Pulmonary artery endothelial cell (primary cell): ENCODE data around the gene E2F8. TPM values are rescaled to one million over a fixed set of nuclear protein-coding genes. Genes with fewer than 3 reads are reported as not detected.
A peak's percentile ranks its signal among the peaks of the same experiment; 100 is the strongest.

Experiments used
- DNase-seq: peaks from one replicate; pipeline ENCODE4 v3.0.0-alpha.2; 2011; ENCODE audit warnings: low read depth, low spot score
- total RNA-seq: library from RNA; depleted of rRNA; stranded (reverse); fragments of >200 nt; gene quantifications from 2 replicates; pipeline ENCODE4 v1.2.3, GENCODE V29; 2014

The E2F8 gene
- total RNA-seq, 1 donor from 2014 or later: 2.5 TPM

DNA sequence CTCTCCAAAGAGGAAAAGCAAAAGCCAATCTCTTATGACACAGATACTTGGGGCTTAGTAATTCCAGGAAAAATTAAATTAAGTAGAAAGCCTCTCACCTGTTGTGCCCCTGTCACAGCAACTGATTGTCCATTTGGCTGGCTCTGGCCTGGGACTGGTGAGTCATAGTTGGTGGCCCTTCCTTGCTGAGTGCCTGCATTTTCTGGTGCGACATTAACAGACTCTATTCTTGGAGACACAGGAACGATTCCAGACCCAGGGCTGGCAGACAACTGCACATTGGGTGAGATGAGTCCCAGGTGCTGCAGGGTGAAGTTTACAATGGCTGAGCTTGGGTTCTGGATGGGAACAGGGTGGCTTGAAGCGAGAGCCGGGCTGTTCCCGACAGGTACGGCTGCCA, 15.6 kb downstream of the E2F8 start:
- DNase-seq: no peak

GRCh38 chr11:19220903-19221724, 19.6 kb downstream of the E2F8 start:
- DNase-seq: peak; percentile 47

GRCh38 chr11:19218786-19219460, 21.8 kb downstream of the E2F8 start:
- DNase-seq: no peak

- no peak for DNase-seq
Observed at GRCh38 chr11:19218216-19218615, 22.5 kb downstream of the E2F8 start.

DNA sequence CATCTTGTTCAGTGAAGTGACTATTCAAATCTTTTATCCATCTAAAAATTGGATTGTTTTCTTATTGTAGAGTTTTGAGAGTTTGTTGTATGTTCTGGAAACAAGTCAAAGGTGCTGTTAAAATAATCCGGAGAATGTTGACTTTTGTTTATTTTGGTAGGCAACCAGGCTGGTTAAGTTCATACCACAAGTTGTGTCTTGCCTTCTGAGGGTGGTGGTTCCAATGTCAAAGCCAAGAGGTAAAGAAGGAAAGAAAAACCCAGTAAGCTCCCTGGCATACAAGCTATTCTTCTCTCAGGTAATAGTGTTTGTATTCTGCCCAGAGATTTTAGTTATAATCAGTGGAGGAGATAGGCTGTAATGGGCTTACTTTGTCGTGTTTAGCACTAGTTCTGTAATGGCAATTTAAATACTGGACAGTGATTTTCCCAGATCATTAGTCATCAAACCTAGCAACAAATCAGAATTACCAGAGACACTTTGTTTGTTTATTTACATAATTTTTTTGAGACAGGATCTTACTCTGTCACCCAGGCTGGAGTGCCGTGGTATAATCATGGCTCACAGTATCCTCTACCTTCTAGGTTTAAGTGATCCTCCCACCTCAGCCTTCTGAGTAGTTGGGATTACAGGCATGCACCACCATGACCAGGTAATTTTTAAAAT, 23.9 kb downstream of the E2F8 start:
- no peak for DNase-seq

GRCh38 chr11:19216021-19216420, 24.7 kb downstream of the E2F8 start:
- no peak for DNase-seq

- DNase-seq: no peak
Observed at GRCh38 chr11:19209617-19210370, 31.0 kb downstream of the E2F8 start.

DNA sequence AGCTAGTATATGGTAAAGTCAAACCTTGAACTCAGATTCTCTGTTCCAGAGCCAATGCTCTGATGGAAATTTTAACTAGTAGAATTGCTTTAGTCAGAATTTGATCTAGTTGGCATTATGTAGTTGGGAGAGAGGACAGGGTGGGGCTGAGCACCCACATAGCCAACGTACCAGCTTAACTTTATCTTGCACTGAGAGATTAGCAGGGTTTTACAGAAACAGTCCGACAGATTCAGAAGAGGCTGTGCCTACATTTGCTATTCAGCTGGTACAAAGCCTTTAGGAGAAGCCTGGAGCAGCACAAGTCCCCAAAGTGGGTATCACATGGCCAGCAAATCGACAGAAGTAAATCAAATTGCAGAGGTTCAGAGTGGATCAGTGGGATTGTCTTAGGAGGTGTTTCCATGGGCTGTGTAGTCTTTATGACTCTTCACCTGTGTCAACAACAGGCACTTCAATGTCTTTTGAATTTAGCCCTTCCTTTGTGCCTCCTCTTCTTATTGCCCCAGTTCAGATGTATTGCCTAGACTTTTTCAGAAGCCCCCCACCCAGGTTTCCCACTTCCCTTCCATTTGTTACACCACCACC, 31.7 kb downstream of the E2F8 start:
- no peak for DNase-seq

GRCh38 chr11:19208181-19208580, 32.6 kb downstream of the E2F8 start:
- no peak for DNase-seq

GRCh38 chr11:19204836-19205235, 35.9 kb downstream of the E2F8 start:
- DNase-seq: no peak

GRCh38 chr11:19201737-19202605, 38.8 kb downstream of the E2F8 start, which contains the start of gene CSRP3:
TSS of gene CSRP3 (minus strand) at chr11:19201983. CDS start at chr11:19192448, 9,535 bp downstream.
- no peak for DNase-seq

GRCh38 chr11:19200410-19201201, 40.1 kb downstream of the E2F8 start:
- peak; percentile 22 for DNase-seq

- peak; percentile 69 for DNase-seq
Observed at GRCh38 chr11:19199771-19200170, 41.0 kb downstream of the E2F8 start.

- no peak for DNase-seq
Observed at GRCh38 chr11:19199048-19199447, 41.7 kb downstream of the E2F8 start.

DNA sequence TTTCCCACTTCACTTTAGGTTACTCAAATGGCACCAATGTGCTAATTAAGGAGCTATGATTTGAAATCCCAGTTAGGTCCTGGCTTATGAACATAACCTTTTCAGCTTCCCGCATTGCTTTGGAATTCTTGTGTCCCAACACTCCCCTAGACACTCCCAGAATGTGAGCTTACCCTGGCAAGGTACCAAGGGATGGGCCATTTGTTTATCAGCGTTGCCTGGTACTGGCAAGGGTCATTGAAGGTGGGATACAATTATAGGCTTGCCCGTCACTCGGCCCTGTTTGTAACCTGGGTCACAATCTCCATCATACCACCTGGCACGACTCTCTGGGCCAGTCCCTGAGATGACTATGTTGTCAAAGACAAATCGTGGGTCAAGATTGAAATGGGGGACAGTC, 44.3 kb downstream of the E2F8 start:
- no peak for DNase-seq

DNA sequence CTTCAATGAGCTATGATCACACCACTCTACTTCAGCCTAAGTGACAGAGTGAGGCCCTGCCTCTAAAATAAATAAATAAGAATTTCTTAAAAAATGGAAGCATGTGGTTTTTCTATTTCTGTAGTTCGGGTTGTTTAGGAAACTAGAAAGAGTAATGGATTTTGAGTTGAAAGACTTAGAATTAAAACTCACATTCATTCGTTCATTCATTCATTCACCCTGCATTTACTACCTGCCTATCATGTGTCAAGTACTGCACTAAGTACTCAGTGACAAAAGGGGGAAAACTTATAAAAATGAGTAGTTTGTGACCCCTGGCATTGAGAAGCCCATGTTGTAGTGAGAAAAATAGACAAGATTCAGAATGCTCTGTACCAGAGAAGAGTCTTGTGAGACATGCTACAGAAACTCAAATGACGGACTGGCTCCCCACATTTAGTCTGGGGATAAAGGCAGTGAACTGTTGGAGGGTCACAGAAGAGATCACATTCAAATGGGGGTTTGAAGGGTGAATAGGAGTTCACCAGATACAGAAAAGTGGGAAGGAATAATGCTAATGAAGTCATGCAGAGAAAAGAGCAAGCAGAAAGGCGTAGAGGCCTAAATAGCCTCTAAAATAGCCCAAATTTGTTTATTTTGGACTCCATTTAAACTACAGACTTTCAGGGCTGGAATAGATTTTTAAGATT, 46.0 kb downstream of the E2F8 start:
- no peak for DNase-seq

GRCh38 chr11:19193916-19194315, 46.8 kb downstream of the E2F8 start:
- DNase-seq: no peak

DNA sequence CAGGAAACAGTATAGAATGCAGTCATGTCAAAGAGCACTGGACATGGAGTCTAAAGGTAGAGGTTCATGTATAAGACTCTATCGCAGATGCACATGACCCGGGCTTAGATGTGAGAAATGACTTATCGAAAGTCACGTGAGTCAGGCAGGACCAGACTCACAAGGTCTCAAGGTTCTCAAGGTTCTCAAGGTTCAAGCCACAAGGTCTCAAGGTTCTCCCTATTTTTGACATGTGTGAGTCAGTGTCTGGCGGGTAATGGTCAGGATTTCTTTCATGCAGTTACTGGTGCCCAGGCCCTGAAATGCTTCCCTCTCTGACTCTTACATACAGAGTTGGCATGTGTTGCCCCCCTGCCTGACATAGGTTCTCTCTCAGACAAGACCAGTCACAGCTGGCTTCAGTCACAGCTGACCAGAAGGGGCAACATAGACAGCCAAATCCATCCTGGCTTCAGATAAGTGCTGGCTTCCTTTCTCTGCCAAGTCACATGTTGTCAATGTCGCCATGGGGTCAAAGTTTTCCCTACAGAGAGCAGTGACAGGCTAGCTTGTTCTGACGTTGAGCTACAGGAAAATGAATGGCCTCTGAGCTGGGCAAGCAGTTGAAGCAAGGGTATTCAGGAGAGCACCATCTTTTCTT, 49.1 kb downstream of the E2F8 start:
- DNase-seq: no peak
